GM12878 (cell line): ENCODE measurements around the gene TOMM20. TPM values are rescaled to one million over a fixed set of nuclear protein-coding genes. Genes with fewer than 3 reads are reported as not detected.

ENCODE experiments used
- ASH2L ChIP-seq: fragments of 300-600, 200-600 bp; sonication (generic); IDR thresholded peaks from 2 replicates; pipeline ENCODE4 v1.6.1; 2017; ENCODE audit warnings: low read depth, mild to moderate bottlenecking, borderline replicate concordance
- ATF2 ChIP-seq: IDR thresholded peaks from 2 replicates; pipeline ENCODE4 v1.6.1; 2012; ENCODE audit warnings: low read length, inconsistent platforms
- CBFB ChIP-seq: IDR thresholded peaks from 2 replicates; pipeline ENCODE4 v1.6.1; 2016; ENCODE audit warnings: antibody characterized with exemption, low read depth
- ELK1 ChIP-seq: IDR thresholded peaks from 2 replicates; pipeline ENCODE4 v1.6.1; 2012; ENCODE audit warnings: low read depth, low read length, improper control_type of control experiment
- KLF5 ChIP-seq: fragments of 450-650 bp; IDR thresholded peaks from 2 replicates; pipeline ENCODE4 v1.6.1; 2014; ENCODE audit warnings: mild to moderate bottlenecking; ENCODE audit not compliant: partially characterized antibody
- MEF2B ChIP-seq: fragments of 450-650 bp; IDR thresholded peaks from 2 replicates; pipeline ENCODE4 v1.6.1; 2018; ENCODE audit warnings: mild to moderate bottlenecking, moderate library complexity; ENCODE audit not compliant: partially characterized antibody, poor library complexity, severe bottlenecking
- NFIC ChIP-seq: IDR thresholded peaks from 2 replicates; pipeline ENCODE4 v1.6.1; 2012; ENCODE audit warnings: low read depth, mild to moderate bottlenecking, inconsistent platforms, low read length, moderate library complexity
- RBBP5 ChIP-seq: fragments of 200-600 bp; sonication (generic); conservative IDR thresholded peaks from 2 replicates; pipeline ENCODE4 v1.6.1; 2016
- SREBF2 ChIP-seq: IDR thresholded peaks from 2 replicates; pipeline ENCODE4 v1.6.1; 2012; ENCODE audit warnings: mild to moderate bottlenecking, low read length
- STAT3 ChIP-seq: IDR thresholded peaks from 2 replicates; pipeline ENCODE4 v1.6.1; 2011; ENCODE audit warnings: low read depth, low read length, improper control_type of control experiment
- TCF3 ChIP-seq: IDR thresholded peaks from 2 replicates; pipeline ENCODE4 v1.6.1; 2012; ENCODE audit warnings: low read depth, mild to moderate bottlenecking, low read length, borderline replicate concordance; ENCODE audit not compliant: insufficient read depth
- USF1 ChIP-seq: IDR thresholded peaks from 2 replicates; pipeline ENCODE4 v1.6.1; 2011; ENCODE audit warnings: borderline replicate concordance, low read depth, mild to moderate bottlenecking, moderate library complexity, mixed read lengths, low read length; ENCODE audit not compliant: insufficient read depth; ENCODE audit errors: extremely low read length
- USF2 ChIP-seq: IDR thresholded peaks from 2 replicates; pipeline ENCODE4 v1.6.1; 2011; ENCODE audit warnings: low read depth, low read length, improper control_type of control experiment, borderline replicate concordance
- ZNF217 ChIP-seq: fragments of 450-650 bp; IDR thresholded peaks from 2 replicates; pipeline ENCODE4 v1.6.1; 2017; ENCODE audit warnings: antibody characterized with exemption, mild to moderate bottlenecking
- ZNF274 ChIP-seq: IDR thresholded peaks from one replicate; pipeline ENCODE4 v1.8.0; 2011; ENCODE audit not compliant: insufficient read length, insufficient read depth
- polyA plus RNA-seq, 11 experiments: library from polyadenylated mRNA; depleted of rRNA in 4 of 11; unstranded in 6 of 11; stranded (reverse) in 5 of 11; fragments of >200 nt; fragmentation: Nextera tagmentation in 4 of 11; fragmentation: Illumina TruSeq in 1 of 11; extraction: Ambion mirVana in 4 of 11; extraction: Trizol in 1 of 11; gene quantifications; 1 replicate in 1 of 11; 2 replicates in 10 of 11; pipeline versions ENCODE4 v1.2.1 to v1.2.3, GENCODE V29; 2011 to 2016; ENCODE audit warnings: inconsistent platforms in 2 of 11, missing spikeins in 2 of 11, low read depth in 1 of 11
- total RNA-seq, 4 experiments: library from RNA; depleted of rRNA in 3 of 4; stranded (reverse); fragments of >200 nt in 3 of 4; fragmentation: Illumina TruSeq in 1 of 4; extraction: Trizol in 1 of 4; gene quantifications; 2 replicates each; pipeline versions ENCODE4 v1.2.1 to v1.2.3, GENCODE V29; 2013 to 2021
- TF ChIP-seq, protein P1 (sequence below): IDR thresholded peaks from 2 replicates; pipeline ENCODE4 v1.6.1; 2012; ENCODE audit warnings: low read depth, low read length, improper control_type of control experiment
- TF ChIP-seq, protein P2 (sequence below): fragments of 150-350 bp; IDR thresholded peaks from 2 replicates; pipeline ENCODE4 v1.6.1; 2014; ENCODE audit warnings: mild to moderate bottlenecking, low read depth, low read length
- TF ChIP-seq, protein P3 (sequence below): fragments of 450-650 bp; IDR thresholded peaks from 2 replicates; pipeline ENCODE4 v1.6.1; 2018; ENCODE audit warnings: borderline replicate concordance, mild to moderate bottlenecking; ENCODE audit not compliant: partially characterized antibody

TOMM20 gene
- total and polyA plus RNA-seq, 10 of the 15 experiments (the other 5 are each of a cell fraction or from before 2014, with no cell fraction given): 39.8 to 138 (median 70.1) TPM

- TF ChIP-seq CBFB (no peak; the same call in 1 of the 2 replicates), USF1 (no peak), RBBP5 (0 out of 2 replicates have a peak, but pooled peaks have one; percentile 44), KLF5 (no peak), ZNF217 (no peak), TCF3 (peak; percentile 70), ELK1 (peak; percentile 52), ASH2L (0 out of 2 replicates have a peak, but pooled peaks have one; percentile 64), STAT3 (0 out of 2 replicates have a peak, but pooled peaks have one; percentile 10), ZNF274 (no peak), MEF2B (no peak), ATF2 (no peak), SREBF2 (no peak), USF2 (no peak), NFIC (peak; percentile 45; the same call in 1 of the 2 replicates)
- TF ChIP-seq, protein P1, sequence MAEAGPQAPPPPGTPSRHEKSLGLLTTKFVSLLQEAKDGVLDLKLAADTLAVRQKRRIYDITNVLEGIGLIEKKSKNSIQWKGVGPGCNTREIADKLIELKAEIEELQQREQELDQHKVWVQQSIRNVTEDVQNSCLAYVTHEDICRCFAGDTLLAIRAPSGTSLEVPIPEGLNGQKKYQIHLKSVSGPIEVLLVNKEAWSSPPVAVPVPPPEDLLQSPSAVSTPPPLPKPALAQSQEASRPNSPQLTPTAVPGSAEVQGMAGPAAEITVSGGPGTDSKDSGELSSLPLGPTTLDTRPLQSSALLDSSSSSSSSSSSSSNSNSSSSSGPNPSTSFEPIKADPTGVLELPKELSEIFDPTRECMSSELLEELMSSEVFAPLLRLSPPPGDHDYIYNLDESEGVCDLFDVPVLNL: no peak
- TF ChIP-seq, protein P2, sequence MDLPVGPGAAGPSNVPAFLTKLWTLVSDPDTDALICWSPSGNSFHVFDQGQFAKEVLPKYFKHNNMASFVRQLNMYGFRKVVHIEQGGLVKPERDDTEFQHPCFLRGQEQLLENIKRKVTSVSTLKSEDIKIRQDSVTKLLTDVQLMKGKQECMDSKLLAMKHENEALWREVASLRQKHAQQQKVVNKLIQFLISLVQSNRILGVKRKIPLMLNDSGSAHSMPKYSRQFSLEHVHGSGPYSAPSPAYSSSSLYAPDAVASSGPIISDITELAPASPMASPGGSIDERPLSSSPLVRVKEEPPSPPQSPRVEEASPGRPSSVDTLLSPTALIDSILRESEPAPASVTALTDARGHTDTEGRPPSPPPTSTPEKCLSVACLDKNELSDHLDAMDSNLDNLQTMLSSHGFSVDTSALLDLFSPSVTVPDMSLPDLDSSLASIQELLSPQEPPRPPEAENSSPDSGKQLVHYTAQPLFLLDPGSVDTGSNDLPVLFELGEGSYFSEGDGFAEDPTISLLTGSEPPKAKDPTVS: no peak
- TF ChIP-seq, protein P3, sequence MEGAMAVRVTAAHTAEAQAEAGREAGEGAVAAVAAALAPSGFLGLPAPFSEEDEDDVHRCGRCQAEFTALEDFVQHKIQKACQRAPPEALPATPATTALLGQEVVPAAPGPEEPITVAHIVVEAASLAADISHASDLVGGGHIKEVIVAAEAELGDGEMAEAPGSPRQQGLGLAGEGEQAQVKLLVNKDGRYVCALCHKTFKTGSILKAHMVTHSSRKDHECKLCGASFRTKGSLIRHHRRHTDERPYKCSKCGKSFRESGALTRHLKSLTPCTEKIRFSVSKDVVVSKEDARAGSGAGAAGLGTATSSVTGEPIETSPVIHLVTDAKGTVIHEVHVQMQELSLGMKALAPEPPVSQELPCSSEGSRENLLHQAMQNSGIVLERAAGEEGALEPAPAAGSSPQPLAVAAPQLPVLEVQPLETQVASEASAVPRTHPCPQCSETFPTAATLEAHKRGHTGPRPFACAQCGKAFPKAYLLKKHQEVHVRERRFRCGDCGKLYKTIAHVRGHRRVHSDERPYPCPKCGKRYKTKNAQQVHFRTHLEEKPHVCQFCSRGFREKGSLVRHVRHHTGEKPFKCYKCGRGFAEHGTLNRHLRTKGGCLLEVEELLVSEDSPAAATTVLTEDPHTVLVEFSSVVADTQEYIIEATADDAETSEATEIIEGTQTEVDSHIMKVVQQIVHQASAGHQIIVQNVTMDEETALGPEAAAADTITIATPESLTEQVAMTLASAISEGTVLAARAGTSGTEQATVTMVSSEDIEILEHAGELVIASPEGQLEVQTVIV: peak; percentile 96
Measured at GRCh38 chr1:235160957-235161684, 32.5 kb upstream of the TOMM20 start, which contains the start of gene RBM34 (continued).
